ENCODE results near the gene EIF3L.

The EIF3L gene

DNA sequence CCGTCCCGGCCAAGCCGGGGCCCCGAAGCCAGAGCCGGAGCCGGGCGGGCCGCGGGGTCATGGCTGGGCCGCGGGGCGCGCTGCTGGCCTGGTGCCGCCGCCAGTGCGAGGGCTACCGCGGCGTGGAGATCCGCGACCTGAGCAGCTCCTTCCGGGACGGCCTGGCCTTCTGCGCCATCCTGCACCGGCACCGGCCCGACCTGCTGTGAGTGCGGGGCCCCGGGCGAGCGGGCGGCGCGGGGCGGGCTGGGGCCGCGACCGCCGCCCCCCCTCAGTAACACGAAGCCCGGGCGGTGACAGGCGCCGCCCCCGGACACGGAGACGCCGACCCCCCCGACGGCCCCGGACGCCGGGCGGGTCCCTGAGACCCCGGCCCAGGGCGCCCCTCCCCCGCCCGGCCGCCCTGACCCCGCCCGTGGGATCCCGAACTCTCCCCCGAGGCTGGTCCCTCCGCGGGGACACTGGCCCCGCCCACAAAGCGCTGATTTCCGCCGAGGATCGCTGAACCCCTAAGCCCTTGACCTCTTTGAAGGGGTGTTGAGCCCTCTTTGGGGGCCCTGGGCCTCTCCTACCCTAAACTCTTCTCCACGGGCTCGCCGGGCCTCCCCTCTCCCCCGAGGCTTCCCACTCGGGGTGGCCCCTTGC is 57.3 kb downstream of the EIF3L start:
- DNase-seq, result no peak

DNA sequence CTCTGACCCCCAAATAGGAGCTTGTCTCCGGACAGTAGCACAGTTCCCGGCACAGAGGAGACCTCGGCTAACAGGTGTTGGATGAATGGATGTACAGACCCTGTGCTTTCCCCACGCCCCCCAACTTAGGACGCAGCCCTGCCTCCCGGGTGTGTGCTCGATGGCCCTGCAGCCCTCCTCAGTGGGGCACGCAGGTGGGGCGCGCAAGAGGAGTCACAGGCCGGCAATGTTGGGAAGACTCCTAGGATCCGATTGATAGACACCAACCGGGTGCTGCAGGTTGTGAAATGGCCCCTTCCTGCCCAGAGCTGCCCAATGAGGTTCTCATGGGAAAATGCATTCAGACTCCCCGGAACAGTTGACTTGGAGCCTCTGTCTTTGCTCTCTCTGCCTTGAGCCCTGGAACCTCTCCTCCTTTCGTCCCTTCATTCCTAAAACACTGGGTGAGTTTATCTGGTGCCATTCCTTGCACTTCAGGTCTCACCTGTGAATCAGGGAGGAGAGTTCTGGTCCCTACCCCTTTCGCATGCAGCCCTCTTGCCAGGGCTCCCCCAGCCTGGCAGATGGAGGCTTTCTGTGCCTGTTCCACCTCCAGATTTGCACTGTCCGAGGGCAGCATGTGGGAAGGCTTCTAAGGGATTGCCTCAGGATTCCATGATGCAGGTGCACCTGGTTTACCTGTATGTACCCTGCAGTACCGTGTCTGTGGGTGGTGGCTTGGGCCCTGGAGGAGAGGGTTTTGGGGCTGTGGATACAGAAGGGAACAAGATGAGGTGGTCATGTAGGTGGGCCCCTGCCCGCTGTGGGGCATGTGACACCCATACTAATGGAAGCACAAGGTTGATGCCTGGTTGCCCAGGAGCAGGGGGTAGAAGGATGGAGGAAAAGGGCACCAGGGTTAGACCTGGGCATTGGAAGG is 58.1 kb downstream of the EIF3L start:
- no peak for DNase-seq

DNA sequence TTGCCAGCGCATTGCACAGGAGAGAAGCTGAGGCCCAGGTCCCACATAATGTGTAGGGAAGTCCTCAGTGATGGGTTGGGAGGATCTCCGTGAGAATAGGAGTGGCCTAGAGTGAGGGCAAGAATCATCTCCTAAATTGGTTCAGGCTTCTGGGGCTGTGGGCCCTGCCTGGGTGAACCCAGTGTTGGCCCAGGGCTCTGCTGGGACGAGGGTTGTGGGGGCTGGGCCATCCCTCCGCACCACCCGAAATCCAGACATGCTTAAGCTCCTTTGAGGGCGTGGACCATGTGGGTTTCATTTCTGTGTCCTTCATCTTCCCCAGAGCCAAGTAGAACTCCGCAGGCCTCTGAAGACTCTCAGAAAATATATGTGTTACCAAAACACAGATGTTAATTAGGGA is 60.5 kb downstream of the EIF3L start:
- no peak for DNase-seq

DNA sequence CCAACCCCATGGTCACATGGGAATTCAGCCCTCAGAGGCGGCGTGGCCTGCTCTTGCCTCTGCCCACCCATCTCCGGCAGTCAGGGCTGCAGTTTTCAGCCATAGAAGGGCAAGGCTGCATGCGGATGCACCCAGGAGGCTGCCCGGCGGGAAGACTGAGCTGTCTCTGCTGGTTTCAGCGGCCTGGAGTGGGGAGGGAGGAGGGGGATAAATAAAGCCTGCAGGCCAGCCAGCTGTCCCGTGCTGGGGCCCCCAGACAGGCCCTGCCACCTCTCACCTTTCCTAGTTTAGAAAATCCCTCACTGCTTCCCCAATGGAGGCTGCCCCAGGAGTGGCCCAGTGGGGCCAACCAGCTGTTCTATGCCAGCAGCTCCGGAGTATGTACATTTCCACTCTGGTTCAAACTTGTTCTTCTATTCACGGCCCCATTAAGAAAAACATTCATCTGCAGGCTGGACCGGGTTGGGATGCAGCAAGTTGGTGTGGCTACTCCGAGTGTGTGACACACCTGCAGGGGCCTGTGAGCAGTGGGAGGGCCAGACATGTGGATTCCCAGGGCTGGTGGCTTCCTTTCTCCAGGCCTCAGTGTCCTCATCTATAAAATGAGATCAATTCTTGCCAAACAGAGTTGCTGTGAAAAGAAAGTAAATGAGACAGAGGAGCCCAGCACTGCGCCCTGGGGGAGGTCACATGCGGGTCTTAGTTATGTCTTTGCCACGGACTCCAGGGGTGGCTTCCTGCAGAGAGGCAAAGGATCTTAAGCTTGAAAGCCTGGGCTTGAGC is 61.9 kb downstream of the EIF3L start:
- DNase-seq, result no peak

DNA sequence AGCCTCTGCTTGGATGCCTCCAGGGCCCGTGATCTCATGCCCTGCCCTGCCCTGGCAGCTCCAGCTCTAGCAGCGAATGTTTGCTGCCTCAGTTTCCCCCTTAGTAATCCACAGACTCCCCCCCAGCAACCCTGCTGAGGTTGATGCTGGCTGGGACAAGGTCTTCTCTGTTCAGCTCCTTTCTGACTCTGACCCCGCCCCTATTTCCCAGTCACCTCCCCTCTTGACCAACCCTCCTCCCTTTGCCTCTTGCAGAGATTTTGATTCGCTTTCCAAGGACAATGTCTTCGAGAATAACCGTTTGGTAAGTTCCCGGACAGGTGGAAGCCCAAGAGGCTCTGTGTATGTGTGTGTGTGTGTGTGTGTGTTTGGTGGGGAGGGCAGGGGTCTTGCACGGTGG is 62.5 kb downstream of the EIF3L start:
- no peak for DNase-seq

DNA sequence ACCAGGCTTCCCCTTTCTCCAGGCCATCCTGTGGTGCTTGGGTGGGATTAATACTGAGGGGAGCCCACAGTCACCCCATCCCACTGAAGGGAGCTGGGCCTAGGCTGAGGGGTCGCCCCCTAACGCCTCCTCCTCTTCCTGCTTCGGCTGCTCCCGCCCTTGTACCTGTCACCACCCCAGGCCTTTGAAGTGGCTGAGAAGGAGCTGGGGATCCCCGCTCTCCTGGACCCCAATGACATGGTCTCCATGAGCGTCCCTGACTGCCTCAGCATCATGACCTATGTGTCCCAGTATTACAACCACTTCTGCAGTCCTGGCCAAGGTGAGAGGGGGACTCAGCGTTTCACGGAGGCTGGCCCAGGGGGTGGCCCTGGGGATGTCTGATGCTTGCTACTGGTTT is 63.0 kb downstream of the EIF3L start:
- DNase-seq, result no peak

DNA sequence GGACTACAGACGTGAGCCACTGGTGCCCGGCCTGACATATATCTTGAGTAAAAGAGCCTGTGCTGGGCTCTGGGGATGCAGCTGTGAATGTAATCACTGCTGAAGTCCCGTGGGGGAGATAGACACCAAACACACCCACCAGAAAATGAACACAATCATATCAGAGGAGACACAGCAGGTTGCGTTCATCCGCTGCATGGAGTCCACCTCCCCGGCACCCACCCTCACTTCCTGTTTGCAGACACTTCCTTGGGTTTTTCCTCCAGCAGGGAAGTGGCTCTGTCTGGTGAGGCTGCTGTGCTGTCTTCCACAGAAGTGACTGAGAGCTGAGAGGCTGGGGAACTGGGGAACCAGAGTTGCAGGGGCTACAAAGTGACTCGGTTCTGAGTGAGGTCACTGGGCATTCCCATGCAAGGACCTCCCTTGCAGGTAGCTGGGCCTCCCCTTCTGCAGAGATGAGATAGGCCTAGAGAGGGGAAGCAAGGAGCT is 64.1 kb downstream of the EIF3L start:
- no peak for DNase-seq

- no peak for DNase-seq
These were observed 67.1 kb downstream of the EIF3L start for GRCh38 chr22:37916311-37916710.

DNA sequence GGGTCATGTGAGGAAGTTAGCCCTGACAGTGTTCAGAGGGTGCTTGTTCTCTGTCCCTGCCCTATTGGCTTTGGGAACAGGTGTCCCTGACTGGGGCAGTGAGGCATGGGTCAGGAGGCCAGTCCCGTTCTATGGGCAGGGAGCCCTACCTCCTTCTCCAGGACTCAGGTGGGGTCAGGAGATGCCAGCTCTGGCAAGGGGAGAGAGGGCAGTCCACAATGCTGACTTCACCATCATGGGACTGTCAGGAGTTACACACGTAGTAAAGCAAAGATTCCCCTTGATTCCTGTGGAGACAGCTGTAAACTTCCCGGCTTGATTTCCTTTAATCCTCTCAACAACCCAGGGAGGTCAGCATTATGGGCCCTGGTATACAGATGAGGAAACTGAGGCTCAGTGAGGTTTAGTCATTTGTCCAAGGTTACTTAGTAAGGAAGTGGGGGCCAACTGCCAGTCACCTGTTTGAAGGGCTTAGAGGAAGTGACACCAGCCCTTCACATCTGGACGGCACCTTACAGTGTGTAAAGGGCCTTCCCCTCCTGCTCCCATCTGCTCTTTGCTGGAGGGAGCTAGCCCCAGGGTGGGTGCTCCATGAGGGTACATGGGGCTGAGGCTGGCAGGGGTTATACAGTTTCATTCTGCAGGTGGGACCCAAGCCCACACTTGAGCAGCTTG is 68.8 kb downstream of the EIF3L start:
- no peak for DNase-seq

DNA sequence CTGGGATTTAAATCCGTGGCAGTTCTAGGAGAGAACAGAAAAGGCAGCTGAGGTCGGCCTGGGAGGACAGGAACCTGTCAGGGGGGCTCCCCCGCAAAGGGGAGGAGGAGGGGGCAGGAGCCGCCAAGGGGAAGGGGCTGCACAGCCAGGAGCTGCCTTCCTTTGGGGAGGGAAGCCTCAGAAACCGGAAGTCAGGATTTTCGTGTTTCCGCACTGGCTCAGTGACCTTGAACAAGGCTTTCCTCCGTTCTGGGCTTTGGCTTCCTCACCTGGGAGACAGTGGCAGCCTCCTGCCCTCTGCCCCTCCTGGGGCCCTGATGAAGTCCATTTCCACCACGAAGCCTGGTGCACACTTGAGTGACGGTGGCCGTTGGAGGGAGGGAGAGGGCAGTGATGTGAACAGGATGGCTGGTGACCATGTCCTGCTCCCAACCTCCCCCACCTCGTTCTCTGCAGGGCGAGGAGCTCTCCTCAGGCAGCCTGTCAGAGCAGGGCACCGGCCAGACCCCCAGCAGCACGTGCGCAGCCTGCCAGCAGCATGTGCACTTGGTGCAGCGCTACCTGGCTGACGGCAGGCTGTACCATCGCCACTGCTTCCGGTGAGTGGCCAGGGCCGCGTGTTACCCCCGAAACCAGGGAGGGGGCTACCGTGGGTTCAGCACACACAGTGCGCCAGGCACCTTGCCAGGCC is 69.5 kb downstream of the EIF3L start:
- no peak for DNase-seq

GRCh38 chr22:37920126-37920525 is 70.9 kb downstream of the EIF3L start:
- no peak for DNase-seq

- DNase-seq, result no peak
These were observed 73.0 kb downstream of the EIF3L start for GRCh38 chr22:37922191-37922590.

- DNase-seq, result no peak
These were observed 74.7 kb downstream of the EIF3L start for GRCh38 chr22:37923927-37924326.

DNA sequence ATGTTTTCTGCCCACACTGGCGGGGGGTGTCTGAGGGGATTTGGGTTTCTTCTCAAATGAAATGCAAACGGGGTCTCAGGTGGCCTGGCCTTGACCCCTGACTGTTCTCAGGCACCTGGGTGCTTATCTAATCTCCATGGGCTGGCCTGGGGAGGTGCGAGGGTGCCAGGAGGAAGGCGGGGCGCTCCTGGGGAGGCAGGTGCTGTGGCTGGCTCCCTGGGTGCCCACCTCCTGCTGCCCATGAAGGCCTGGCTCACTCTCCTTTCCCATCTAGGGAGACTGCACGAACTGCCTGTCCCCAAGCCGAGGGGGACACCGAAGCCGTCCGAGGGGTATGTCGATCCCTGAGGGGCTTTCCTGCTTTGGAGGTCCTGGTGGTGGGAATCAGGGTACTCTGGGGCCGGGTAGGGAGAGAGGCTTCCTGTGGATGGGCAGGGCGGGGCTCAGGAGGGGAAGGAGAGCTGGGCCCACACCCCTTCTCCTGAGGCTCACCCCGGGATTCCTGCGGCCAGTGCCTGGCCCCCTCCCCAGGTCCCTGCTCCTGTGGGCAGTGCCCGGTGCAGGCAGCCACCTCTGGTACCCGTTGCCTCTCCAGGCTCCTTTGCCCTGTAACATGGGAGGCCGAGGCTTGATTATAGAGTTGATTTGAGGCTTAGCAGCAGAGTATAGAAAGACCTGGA is 75.3 kb downstream of the EIF3L start:
- DNase-seq, result no peak

GRCh38 chr22:37925330-37925729 is 76.1 kb downstream of the EIF3L start:
- DNase-seq, result no peak

- DNase-seq, result no peak
These were observed 76.5 kb downstream of the EIF3L start for GRCh38 chr22:37925767-37926166.

DNA sequence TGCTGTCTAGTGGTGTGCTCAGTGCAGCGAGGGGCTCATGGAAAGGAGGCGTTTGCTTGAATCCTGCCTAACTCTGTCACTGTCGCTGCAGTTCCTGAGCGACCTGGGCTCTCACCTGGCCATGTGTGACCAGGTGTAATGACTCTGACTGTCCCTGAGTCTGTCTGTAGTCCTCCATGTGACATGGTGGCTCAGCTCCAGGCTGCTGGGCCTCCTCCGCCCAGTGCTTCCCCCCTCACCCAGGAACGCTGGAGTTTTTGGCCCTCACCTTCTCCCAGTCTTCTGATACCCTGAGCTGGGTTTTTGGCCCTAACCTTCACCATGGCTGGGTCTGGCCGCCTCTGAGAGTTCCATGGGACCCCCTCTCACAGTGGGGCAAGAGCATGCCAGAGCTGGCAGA is 77.1 kb downstream of the EIF3L start:
- DNase-seq, result no peak

- no peak for DNase-seq
These were observed 77.8 kb downstream of the EIF3L start for GRCh38 chr22:37926771-37927636.

GRCh38 chr22:37927637-37927936 is 78.4 kb downstream of the EIF3L start:
- DNase-seq, result no peak

- no peak for DNase-seq
These were observed 80.2 kb downstream of the EIF3L start for GRCh38 chr22:37929390-37929789.

Measured in NCI-H2029 (cell line).